Ovary (tissue), 3 donors: ENCODE results near the gene EXOC3L1.

Experiments
- CTCF ChIP-seq, 3 donors: fragments of 450-650 bp in 2 of 3; fragments of 200-600 bp in 1 of 3; IDR thresholded peaks; one replicate each; pipeline versions ENCODE4 v1.5.1 to v1.8.0; 2016 to 2022; ENCODE audit warnings: antibody characterized with exemption in 3 of 3, mild to moderate bottlenecking in 1 of 3
- EP300 ChIP-seq: sonication (generic); formaldehyde crosslinking; IDR thresholded peaks from one replicate; pipeline ENCODE4 v1.6.1; 2017; ENCODE audit warnings: antibody characterized with exemption
- POLR2A ChIP-seq: fragments of 450-650 bp; IDR thresholded peaks from one replicate; pipeline ENCODE4 v1.6.1; 2017; ENCODE audit warnings: antibody characterized with exemption, mild to moderate bottlenecking, moderate library complexity
- donor health status: DM: no; HTN: no; CAD: no.

GRCh38 chr16:67200491-67200890 lies 10.6 kb upstream of the EXOC3L1 start:
- no peak for TF ChIP-seq POLR2A
- TF ChIP-seq CTCF (IDR thresholded peaks at IDR 0.05), result no peak
- TF ChIP-seq EP300, result no peak
